Fibroblast of skin of right biceps (primary cell): Measurements from ENCODE around the gene RASSF5.

Source experiments
- DNase-seq: peaks from one replicate; pipeline ENCODE4 v3.0.0-alpha.2; 2013

Gene RASSF5

DNA sequence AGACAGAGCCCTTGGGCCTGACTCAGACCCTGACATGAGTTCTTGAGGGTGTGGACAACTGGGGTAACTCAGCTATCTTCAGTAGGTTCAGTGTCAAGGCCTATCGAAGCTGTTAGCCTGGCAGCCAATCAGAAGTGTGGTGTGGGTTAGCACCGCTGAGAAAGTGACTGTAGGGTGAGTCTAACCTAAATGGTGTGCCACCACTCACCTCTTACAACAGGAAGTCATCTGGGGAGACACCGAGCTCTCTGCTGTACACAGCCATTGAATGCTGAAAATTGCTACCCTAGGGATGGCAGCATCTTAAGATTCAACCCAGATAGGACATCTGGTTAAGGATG is 44.6 kb downstream of the RASSF5 start:
- no peak for DNase-seq

GRCh38 chr1:206554211-206554610 is 46.9 kb downstream of the RASSF5 start:
- DNase-seq: no peak

GRCh38 chr1:206554701-206555472 is 47.6 kb downstream of the RASSF5 start:
- DNase-seq: no peak

- no peak for DNase-seq
Observed at GRCh38 chr1:206555473-206555935, 48.2 kb downstream of the RASSF5 start.

DNA sequence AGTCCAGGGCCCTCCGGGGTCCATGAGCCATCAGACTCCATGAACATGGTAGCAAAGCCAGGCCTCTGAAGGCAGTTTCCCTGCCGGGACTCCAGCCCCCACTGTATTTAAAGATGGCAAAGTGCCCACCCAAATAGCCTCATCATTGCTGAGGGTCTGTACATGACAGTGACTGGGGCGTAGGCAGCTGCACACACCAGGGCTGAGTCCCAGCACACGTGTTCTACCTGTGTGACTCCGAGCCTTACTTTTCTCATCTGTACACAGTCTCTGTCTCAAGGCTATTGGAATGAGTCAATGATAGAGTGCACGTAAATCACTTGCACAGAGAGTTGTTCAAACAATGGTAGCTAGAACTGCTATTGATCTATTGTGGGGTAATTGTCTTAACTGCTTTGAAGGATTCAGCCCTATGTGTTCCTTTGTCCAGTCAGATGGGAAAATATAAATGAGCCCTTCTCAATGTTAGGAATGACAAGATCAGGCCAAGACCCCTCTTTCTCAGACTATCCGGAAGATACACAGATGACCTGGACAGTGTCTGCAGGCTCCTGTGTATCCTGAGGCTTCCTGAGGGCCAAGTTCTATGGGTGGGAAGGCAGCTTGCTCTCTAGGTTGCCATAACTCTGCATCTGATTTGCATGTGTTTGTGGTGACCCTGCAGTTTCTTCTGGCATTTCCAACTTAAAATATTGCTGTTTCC is 48.9 kb downstream of the RASSF5 start:
- DNase-seq: no peak

GRCh38 chr1:206556750-206557635 is 49.7 kb downstream of the RASSF5 start:
- peak; percentile 61 for DNase-seq

- no peak for DNase-seq
Observed at GRCh38 chr1:206557636-206558473, 50.5 kb downstream of the RASSF5 start.

DNA sequence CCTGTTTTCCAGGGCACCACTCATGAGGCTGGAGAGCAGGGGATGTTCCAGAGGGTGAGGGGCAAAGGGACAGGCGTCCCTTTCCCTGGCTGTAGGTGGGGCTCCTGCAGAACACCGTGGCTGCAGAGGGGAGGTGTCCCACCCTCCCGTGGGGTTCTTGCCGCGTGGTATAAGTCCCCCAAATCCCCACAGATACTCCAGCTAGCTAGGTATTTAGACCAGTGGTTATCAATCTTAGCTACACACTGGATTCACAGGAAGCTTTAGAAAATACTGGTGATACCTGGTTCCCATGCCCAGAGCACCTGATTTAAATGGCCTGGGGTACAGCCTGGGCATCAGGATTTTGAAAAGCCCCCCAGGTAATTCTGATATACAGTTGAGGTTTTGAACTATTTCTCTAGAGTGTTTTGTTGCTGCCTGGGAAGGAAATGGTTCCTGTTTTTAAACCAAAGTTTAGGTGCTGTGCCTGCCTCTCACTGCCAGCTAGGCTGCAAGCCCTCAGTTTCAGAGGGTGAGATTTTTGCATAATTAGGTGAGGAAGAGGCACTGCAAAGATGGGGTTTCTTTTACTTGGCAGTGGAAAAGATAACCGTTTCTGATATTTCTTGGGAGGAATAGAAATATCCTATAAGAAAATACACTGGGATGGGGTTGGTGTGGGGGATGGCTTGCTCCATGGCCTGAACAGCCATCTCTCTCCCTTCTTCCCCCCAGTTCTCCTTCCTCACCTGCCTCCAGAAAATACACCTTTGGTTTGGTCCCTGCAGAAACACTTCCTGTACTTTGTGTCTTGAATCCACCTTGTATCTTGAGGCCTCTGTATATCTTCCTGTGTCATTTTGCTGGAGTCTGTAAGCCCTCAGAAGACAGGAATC is 51.7 kb downstream of the RASSF5 start:
- no peak for DNase-seq

GRCh38 chr1:206559672-206559995 is 52.3 kb downstream of the RASSF5 start:
- no peak for DNase-seq

- DNase-seq: no peak
Observed at GRCh38 chr1:206560007-206560716, 52.8 kb downstream of the RASSF5 start.

GRCh38 chr1:206563367-206564207 is 56.3 kb downstream of the RASSF5 start:
- DNase-seq: no peak

DNA sequence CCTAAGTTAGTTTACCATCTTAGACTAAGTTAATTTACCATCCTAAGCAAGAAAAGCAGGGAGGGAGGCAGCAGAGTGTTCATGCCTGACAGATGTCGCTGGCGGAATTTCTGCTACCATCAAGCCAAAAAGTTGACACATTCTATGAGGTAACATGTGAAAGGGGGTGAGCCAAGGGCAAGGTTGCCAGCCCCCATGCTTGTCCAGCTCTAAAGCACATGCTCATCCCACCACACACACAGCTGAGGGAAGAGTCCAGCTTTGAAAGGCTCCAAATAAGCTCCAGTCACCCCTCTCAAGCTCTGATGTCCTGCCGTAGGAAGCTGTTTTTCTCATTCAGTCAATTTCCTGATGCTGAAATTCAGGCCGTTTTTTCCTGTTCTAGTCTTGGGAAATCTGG is 58.7 kb downstream of the RASSF5 start:
- no peak for DNase-seq

GRCh38 chr1:206566999-206567398 is 59.7 kb downstream of the RASSF5 start:
- DNase-seq: no peak

DNA sequence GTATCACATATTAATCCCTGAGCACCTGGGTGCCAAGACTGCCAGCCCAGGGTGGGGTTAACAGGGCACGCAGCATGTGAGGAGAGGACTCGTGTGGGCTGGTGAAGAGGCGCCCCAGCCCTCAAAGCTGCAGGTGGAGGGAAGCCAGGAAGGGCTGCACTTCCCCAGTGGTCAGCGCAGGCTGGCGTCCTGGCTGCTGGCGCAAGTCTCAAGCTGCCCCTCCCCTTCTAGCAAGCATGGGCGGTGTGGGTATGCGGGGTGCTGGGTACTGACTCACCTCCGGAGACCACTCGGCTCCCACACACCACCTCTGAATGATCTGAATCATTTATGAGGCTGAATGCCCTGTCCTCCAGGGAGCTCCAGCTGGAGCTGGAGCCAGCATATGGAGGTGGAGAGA is 60.9 kb downstream of the RASSF5 start:
- no peak for DNase-seq

DNA sequence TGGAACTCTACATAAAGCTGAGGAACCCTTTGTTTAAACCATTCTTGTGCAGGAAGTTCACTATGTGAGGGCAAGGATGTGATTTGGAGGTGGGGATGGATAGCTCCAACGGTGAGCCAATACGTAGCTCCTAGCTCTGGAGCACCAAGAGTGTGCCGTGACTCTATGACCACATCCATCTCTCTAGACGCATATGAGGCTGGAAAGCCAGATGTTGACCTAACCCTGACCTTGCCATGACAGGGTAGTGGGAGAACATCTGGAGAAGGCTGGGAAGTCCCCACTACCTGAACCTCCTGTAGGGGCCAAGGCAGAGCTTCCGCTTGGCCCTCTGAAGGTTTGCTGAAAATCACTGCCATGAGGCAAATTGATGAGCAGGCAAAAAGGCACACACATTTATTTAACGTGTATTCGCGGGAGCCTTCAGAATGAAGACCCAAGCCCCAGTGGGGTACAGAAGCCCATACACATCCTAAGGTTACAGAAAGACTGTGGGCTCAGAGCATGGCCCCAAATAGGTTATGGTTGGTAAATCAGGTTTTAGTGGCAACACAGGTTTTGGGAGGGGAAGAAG is 61.5 kb downstream of the RASSF5 start:
- DNase-seq: no peak

DNA sequence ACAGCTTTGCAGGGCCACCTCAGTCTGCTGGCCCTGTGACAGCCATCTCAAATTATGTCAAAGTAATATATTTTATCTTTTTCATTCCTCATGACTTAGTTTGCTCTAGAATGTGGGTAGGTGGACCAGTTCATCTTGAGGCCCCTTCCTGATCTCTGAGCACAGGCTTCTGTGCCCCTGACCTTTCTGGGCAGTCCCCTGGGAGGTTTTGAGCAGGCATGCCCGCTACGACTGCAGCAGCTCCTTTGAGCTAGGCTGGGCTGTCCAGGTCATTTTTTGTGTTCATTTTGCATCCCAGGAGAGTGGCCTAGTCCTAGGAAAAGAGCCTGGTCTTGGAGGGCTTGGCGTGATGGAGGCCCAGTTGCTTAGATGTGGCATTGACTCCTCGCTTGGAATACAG is 62.2 kb downstream of the RASSF5 start:
- DNase-seq: no peak

DNA sequence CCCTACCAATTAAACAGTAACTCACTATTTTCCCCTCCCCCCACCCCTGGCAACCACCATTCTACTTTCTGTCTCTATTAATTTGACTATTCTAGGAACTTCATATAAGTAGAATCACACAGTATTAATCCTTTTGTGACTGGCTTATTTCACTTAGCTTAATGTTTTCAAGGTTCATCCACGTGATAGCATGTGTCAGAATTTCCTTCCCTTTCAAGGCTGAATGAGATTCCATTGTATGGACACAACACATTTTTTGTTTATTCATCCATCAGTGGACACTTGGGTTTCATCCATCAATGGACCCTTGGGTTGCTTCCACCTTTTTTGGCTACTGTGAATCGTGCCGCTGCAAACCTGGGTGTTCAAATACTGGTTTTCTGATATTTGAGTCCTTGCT is 63.2 kb downstream of the RASSF5 start:
- no peak for DNase-seq

- no peak for DNase-seq
Observed at GRCh38 chr1:206572835-206573234, 65.5 kb downstream of the RASSF5 start.

GRCh38 chr1:206573319-206573718 is 66.0 kb downstream of the RASSF5 start:
- DNase-seq: no peak

- DNase-seq: no peak
Observed at GRCh38 chr1:206573762-206574161, 66.4 kb downstream of the RASSF5 start.
